HG03342 (cell line): ENCODE data around the gene ZNF737.
A peak's percentile ranks its signal among the peaks of the same experiment; 100 is the strongest.
"Not testable (repeated sequence)": the region's sequence is repeated elsewhere in the genome, so short reads cannot be mapped to it uniquely, and the experiment has no call there.

Source experiments
- ATAC-seq: cut with Tn5 transposase; IDR thresholded peaks from one replicate; pipeline ENCODE4 v1.9.1; 2021; ENCODE audit warnings: mild to moderate bottlenecking, moderate library complexity; ENCODE audit not compliant: unreplicated experiment

The ZNF737 gene

GRCh38 chr19:20565321-20566018 is at the start of gene ZNF737:
Gene ZNF737 (minus strand): TSS chr19:20565781. CDS start chr19:20565640, 141 bp downstream.
- peak; percentile 91 for ATAC-seq

GRCh38 chr19:20614971-20615370 is 49.4 kb upstream of the ZNF737 start:
- not testable (repeated sequence) for ATAC-seq

- no peak for ATAC-seq
Measured at GRCh38 chr19:20612711-20613316, 47.2 kb upstream of the ZNF737 start.

GRCh38 chr19:20611866-20612265 is 46.3 kb upstream of the ZNF737 start:
- no peak for ATAC-seq

- no peak for ATAC-seq
Measured at GRCh38 chr19:20607943-20608342, 42.4 kb upstream of the ZNF737 start.

- ATAC-seq: no peak
Measured at GRCh38 chr19:20558571-20558970, 7.0 kb downstream of the ZNF737 start.

GRCh38 chr19:20558011-20558410 is 7.6 kb downstream of the ZNF737 start:
- no peak for ATAC-seq

GRCh38 chr19:20544667-20545333 is 20.8 kb downstream of the ZNF737 start:
- not testable (repeated sequence) for ATAC-seq

GRCh38 chr19:20530303-20530702 is 35.3 kb downstream of the ZNF737 start:
- not testable (repeated sequence) for ATAC-seq

GRCh38 chr19:20513189-20513904 is 52.2 kb downstream of the ZNF737 start:
- ATAC-seq: no peak

- no peak for ATAC-seq
Measured at GRCh38 chr19:20503476-20503875, 62.1 kb downstream of the ZNF737 start.
